Putamen (tissue), 1 donor: Measurements from ENCODE around the gene CR1.
A peak's percentile ranks its signal among the peaks of the same experiment; 100 is the strongest.
"Not testable (repeated sequence)": the region's sequence is repeated elsewhere in the genome, so short reads cannot be mapped to it uniquely, and the experiment has no call there.

Experiments
- DNase-seq: peaks from one replicate; pipeline ENCODE4 v3.0.0-alpha.2; 2016; ENCODE audit warnings: low spot score

Gene CR1

GRCh38 chr1:207495801-207496792 lies at the start of gene CR1:
CR1 (plus strand) TSS chr1:207496157; CDS start chr1:207496268, 111 bp downstream.
- no peak for DNase-seq

- no peak for DNase-seq
Measured at GRCh38 chr1:207453710-207454045, 42.3 kb upstream of the CR1 start.

- no peak for DNase-seq
Measured at GRCh38 chr1:207454046-207454964, 41.7 kb upstream of the CR1 start, which contains the start of gene CR2. CR2 (plus strand) TSS chr1:207454328; CDS start chr1:207454419, 91 bp downstream.

- DNase-seq, result no peak
Measured at GRCh38 chr1:207455183-207455754, 40.7 kb upstream of the CR1 start.

DNA sequence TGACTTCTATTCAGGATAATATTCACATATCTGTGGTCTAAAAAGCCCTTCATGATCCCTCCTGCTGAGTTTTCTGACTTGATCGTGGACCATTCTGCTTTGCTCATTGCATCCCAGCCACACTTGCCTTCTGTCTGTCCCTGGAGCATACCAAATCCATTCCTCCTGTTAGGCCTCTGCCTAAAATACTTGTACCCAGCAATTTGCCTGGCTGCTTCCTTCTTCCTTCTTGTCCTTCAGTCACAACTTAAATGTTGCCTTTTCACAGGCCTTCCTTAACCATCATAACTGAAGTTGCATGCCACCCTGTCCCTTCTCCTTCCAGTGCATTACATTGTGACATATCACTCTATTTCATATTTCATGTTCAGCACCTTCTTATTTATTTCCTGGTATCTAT lies 37.5 kb upstream of the CR1 start:
- DNase-seq, result no peak

- DNase-seq, result no peak
Measured at GRCh38 chr1:207459008-207459407, 36.9 kb upstream of the CR1 start.

- DNase-seq, result no peak
Measured at GRCh38 chr1:207461649-207462048, 34.3 kb upstream of the CR1 start.

- no peak for DNase-seq
Measured at GRCh38 chr1:207462535-207462934, 33.4 kb upstream of the CR1 start.

- DNase-seq, result no peak
Measured at GRCh38 chr1:207463021-207463420, 32.9 kb upstream of the CR1 start.

DNA sequence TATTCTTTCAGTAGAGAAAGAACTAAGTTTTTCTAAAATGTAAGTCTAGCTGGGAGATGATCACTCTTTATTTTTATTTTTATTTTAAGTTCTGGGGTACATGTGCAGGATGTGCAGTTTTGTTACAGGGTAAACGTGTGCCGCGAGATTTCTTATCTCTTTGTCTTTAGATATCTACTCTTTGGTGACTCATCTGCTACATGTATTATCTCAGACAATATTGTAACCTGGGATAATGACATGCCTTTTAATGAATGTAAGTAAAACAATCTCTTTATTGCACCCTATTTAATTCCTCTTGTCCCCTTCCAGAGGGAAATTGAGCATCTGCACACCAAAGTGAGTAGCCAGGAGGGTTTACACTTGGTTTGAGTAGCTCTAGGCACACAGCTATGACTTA lies 32.4 kb upstream of the CR1 start:
- no peak for DNase-seq

DNA sequence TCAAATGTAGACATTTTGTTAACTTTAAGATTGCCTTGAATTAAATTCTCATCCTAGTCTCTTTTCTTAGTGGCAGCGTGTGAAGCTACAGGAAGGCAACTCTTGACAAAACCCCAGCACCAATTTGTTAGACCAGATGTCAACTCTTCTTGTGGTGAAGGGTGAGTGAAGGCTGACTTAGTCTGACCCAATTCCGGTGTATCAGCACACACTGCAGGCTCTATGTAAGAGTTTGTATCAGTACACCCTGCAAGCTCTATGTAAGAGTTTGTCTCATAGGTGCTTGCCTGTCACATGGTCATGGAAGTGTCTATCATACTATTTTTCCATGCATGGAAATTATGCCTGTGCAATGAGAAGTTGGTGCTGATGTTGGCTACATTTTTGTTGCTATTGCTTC lies 25.0 kb upstream of the CR1 start:
- DNase-seq, result no peak

DNA sequence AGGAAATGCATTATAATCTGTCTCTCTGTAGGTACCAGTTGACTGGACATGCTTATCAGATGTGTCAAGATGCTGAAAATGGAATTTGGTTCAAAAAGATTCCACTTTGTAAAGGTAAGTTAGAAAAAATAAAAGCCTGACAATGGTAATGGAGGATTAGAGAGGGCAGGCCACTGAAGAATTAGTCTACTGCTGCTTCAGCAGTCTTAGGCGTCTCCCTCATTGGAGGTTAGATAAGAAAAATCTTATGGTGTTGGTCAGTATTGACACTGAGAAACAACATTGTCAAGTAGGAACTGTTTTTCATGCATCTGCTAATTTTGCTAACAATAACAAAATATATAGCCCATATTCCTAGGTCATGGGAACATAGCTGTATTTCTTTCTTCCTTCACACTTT lies 21.7 kb upstream of the CR1 start:
- no peak for DNase-seq

GRCh38 chr1:207486198-207486597 lies 9.8 kb upstream of the CR1 start:
- no peak for DNase-seq

DNA sequence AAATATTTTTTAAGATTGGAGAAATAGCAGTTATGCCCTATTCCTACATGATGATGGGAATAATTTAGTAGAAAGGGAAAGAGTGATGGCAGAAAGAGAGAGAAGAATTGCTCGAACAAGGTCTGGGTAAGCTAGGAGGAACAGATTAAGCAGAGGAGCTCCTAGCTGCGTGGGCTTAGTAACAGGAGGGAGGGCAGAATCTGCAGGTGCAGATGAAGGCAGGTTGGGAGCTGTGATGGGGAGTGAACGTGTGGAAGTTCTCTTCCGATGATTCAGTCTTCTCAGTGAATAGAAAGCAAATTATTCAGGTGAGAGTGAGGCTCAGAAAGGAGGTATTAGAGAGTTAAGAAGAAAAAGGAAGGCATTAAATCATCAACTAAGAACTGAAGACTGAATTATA lies 8.3 kb upstream of the CR1 start:
- peak; percentile 48 for DNase-seq

- no peak for DNase-seq
Measured at GRCh38 chr1:207493212-207493611, 2.7 kb upstream of the CR1 start.

DNA sequence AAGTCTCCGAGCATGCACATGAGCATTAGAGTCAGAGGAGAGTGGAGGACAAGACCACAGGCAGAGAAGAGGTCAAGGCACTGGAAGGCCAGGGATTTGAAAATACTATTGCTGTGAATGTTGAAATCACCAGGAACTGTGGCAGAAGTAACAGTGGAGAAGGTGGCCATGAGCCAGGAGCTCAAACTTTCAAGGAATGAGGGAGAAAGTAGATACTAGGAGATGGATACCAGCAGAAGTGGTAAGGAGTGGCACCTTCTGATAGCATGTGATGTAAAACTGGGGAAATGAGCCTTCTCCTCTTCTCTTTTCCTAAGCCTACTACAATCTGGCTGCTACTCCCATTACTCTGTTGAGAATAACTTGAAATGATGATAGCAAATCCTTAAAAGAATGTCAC lies 1.8 kb upstream of the CR1 start:
- DNase-seq, result no peak

GRCh38 chr1:207495281-207495680 lies 676 bp upstream of the CR1 start:
- DNase-seq, result not testable (repeated sequence)

- no peak for DNase-seq
Measured at GRCh38 chr1:207497941-207498340, 2.0 kb downstream of the CR1 start.

DNA sequence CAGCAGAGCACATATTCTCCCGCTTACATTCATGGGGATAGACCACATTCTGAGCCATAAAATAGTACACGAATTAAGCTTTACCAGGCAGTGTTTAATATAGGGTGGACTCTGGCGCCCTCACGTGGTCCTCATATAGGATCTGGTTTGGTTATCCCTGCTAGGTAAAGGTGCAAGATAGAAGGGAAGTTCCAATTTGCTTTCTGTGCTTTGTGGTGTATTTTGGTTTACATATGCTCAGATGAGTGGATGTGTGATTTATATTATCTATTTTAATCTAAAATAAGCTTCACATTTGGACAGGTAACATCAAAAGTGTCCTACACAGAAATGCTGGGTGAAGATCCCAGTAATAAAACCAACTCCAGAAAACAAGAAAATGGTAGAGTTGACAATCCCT lies 3.6 kb downstream of the CR1 start:
- DNase-seq, result peak; percentile 76

DNA sequence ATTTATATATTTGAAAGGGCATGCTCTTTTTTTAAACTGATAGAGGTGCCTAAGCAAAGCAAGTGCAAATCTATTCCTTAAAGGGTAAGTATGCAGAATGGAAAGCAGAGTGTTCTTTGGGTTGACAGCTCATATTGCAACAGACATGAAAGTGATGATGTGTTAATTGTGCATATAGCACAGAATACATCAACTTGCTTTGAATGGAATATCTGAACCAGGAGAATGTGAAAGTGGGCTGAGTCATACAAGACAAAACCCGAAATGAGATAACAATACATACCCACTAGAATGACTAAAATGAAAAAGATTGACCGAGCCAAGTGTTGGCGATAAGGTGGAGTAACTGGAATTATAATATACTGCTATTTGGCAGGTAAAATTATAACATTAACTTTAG lies 4.3 kb downstream of the CR1 start:
- DNase-seq, result no peak

DNA sequence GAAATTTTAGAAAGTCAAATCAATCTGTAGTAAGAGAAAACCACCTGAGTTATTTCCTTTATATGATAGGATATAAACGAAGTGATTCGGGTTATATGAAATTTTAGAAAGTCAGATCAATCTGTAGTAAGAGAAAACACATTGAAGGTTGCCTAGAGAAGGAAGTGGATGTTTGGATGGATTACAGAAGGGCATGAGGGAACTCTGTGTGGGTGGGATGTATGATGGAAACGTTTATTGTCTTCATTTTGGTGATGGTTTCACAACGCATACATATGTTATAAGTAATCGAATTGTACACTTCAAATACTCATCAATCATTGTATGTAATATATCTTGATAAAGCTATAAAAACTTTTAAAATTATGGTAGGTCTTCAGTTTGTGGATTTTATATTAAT lies 5.1 kb downstream of the CR1 start:
- no peak for DNase-seq

DNA sequence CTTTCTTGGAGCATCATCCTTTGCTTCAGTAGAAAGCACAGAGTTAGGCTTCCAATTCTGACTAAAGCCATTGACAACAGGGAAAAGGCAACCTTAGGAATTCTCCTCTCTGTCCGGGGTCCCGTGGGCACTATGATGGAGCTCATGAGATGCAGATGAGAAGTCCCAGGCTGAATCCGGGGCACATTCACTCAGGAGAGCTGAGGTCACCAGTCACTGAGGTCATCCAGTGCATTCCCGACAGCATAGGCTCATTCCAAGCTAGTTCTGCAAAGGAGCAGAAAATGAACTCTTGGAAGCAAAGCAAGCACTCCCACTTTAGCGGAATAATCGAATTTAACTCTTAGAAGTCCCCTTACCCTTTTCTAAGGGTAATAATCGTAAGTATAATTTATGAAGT lies 6.8 kb downstream of the CR1 start:
- DNase-seq, result no peak
